ENCODE measurements around the gene MS4A3.
"Not testable (repeated sequence)": the region's sequence is repeated elsewhere in the genome, so short reads cannot be mapped to it uniquely, and the experiment has no call there.

Gene MS4A3

GRCh38 chr11:60095477-60096120 lies 39.1 kb downstream of the MS4A3 start:
- no peak for DNase-seq

GRCh38 chr11:60097189-60097588 lies 40.7 kb downstream of the MS4A3 start:
- DNase-seq, result no peak

GRCh38 chr11:60098508-60098907 lies 42.0 kb downstream of the MS4A3 start:
- DNase-seq, result no peak

GRCh38 chr11:60100516-60100915 lies 44.1 kb downstream of the MS4A3 start:
- DNase-seq, result no peak

- DNase-seq, result not testable (repeated sequence)
These were observed 44.9 kb downstream of the MS4A3 start for GRCh38 chr11:60101368-60101767.

DNA sequence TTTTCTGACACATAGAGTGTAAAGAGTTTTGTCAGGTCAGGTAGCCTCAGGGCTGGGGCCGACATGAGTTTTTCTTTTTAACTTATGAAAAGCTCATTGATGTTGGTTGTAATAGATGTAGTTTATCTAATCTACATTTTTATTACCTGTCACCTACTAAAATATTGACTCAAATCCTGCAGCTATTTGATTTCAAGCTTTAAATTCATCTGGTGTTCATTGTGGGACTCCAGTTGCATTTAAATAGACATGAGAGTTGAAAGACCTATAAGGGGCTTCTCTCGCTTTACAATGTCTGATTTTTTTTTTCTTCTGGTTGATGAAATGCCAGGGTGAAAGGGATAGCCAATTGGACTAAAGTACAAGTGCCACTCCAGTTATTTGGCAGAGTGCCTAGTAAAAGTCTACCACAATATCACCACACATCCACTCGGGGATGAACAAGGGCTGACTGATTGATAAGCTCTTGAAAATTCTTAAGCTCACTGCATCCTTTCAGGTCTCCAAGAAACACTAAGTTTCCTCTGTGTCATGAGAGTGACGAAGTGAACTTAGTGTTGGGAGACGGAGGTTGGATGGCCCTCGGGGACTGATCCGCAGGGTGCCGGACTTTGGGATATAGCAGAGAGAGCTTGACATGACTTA lies 48.1 kb downstream of the MS4A3 start:
- DNase-seq, result not testable (repeated sequence)

- not testable (repeated sequence) for DNase-seq
These were observed 52.2 kb downstream of the MS4A3 start for GRCh38 chr11:60108631-60109030.

- DNase-seq, result no peak
These were observed 55.3 kb downstream of the MS4A3 start for GRCh38 chr11:60111793-60112192.

GRCh38 chr11:60116996-60117790 lies 60.7 kb downstream of the MS4A3 start:
- DNase-seq, result no peak

DNA sequence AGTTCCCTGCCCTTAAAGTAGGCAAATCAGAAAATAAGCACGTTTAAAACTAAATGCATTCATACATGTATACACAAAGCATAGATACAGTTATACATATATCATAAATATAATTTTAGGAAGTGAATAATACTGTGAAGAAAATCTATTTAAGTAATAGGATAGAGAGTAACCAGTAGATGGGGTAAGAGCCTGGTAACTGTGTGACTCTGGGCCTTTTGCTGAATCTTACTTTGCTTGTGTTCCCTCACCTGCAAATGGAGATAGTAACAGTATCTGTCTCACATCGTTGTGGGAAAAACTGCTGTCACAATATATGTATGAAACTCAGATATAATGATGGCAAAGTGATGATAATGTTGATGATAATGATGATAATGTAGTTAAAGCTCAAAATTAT lies 61.9 kb downstream of the MS4A3 start:
- DNase-seq, result peak in 1 of 2 experiments; percentile 3

DNA sequence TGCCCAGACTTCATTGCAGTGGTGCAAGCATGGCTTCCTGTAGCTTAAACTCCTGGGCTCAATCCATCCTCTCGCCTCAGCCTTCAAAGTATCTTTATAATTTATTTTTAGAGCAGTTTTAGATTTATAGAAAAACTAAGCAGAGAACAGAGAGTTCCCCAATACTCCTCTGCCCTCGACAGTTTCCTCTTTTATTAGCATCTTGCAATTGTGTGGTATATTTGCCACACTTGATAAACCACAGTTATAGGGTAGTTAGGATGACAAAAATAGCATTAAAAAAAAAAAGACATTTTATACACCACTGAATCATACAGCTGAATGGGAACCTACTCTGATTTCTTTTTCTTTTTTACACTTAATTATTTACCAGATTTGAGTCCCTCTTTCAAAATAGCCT lies 63.2 kb downstream of the MS4A3 start:
- DNase-seq, result no peak

Measured in NCI-H526 (cell line).